Hypothalamus (tissue), 51 donors: ENCODE data around the gene PRSS33.

Source experiments
- DNase-seq, 51 donors: peaks; one replicate each; lab custom pipeline; 2025; lab: John Stamatoyannopoulos, UW

Gene PRSS33

DNA sequence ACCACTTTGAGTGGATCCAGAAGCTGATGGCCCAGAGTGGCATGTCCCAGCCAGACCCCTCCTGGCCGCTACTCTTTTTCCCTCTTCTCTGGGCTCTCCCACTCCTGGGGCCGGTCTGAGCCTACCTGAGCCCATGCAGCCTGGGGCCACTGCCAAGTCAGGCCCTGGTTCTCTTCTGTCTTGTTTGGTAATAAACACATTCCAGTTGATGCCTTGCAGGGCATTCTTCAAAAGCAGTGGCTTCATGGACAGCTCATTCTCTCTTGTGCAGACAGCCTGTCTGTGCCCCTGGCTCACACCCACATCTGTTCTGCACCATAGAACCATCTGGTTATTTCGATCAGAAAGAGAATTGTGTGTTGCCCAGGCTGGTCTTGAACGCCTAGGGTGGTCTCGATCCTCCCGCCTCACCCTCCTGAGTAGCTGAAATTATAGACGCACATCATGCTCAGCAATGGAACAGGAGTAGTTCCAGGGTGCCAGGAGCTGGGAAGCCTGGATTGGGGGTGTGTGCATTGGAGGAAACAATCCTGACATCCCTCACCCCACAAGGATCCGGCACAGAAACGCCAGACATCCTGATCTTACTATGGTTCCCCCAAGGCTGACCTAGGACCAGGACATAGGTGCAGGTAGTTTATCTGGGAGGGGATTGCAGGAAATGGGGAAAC lies 34.3 kb upstream of the PRSS33 start:
- no peak for DNase-seq

GRCh38 chr16:2820836-2821486 lies 33.6 kb upstream of the PRSS33 start:
- DNase-seq: no peak

DNA sequence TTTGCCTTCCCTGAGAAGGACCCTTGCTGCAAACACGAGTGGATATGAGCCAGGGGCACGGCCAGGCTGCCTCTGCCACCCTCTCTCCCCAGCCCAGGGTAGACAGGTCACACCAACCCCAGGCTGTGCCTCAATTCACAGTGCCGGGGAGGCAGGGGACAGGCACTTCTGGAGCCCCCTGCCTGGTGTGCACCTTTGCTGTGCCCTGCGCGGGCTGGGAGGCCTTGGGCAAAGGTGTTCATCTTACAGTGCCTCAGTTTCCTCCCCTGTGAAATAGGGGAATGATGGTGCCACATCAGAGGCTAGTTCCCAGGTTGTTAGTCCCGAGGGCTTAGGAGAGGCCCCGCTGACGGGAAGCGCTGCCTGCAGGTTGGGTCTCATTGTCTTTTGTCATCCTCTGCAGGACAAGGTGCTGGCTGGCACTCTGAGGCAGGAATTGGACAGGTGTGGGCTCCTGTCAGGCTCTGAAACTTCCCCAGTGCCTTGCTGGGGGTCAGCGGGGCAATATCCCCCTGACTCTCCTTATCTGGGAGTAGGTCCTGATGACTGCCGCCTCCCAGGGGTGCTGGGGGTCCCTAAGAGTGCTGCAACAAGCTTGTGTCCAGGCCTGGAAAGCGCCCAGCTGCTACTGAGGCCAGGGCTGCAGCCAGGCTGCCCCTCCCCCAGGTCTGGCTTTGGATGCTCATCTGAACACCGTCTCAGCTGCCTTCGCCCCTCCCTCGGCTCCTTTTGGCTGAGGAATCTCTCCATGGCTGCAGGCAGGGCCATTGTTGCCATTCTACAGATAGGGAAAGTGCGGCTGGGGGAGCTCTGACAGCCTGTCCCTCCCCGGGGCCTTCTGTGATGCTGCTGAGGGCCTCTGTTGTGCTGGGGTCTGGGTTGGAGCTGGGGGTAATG lies 32.8 kb upstream of the PRSS33 start:
- no peak for DNase-seq

DNA sequence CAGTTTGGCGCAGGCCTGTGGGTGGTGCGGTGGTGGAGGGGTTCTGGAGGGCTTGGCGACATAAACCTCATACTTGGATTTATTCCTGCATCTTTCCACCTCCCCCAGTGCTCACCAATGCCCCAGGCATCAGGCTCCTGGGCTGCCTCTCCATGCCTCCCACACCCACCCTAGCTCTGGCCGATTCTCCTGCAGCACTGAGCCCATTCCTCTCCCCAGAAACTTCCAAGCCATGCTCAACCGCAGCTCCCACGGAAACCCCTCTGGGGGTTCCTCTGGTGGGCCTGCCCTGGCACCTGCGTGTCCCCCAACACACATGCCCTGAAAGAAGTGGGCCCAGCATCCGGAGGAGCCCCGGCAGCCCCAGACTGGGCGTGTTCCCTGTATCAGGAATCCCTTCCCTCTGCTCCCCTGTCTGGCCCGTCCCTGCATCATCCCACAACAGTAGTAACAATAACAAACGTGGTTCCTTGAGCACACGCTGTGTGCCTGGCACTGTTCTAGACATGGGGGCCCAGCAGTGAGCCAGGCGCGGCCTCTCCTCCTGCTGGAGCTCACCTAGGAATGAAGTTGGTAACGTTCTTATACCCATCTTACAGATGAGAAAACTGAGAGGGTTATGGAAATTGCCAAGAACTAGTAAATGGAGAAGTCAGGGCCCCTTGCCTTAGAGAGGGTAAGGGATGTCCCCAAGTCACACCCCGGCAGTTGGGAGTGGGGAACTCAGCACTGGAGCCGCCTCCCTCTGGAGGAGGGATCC lies 32.0 kb upstream of the PRSS33 start:
- DNase-seq: no peak

DNA sequence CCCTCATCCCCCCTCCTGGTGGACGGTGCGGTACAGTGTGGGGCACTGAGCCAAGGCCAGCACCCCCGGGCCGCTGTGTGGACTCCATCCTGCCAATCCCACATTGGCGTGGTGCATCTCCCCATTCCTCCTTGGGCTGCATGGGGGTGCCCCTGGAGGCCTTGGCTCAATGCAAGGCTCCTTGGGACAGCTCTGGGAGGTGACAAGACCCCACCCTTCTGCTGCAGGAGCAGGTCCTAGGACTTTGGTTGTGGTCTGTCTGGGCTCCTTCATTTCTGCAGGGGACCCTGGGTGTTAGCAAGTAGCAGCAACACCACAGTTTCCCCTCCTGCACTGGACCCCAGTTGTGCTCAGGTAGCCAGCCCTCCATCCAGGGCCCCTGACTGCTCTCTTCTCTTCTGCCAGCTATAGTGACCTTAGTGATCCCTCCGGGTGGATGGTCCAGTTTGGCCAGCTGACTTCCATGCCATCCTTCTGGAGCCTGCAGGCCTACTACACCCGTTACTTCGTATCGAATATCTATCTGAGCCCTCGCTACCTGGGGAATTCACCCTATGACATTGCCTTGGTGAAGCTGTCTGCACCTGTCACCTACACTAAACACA lies 31.0 kb upstream of the PRSS33 start:
- DNase-seq: no peak

GRCh38 chr16:2817340-2818271 lies 30.2 kb upstream of the PRSS33 start:
- no peak for DNase-seq

DNA sequence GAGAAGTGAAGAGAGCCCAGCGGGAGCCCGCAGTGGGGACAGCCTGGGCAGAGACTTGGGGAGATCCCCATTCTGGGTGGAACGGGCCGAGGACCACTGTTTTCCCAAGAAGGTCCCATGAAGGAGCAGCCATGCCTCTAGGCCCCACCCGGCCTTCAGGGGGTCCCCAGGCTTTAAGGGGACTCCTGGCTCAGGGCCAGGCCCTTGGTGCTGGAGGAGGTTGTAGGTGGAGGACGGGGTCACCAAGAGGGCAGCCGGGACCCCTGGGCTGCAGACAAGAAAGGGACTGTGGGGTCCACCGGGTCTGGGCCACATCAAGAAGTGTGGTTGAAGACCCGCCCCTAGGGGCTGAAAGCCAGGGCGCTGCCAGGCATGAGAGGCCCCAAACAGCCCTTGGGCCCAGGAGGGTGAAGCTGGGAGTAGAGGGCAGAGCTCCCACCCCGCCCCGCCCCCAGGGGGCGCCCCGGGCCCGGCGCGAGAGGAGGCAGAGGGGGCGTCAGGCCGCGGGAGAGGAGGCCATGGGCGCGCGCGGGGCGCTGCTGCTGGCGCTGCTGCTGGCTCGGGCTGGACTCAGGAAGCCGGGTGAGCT lies 29.5 kb upstream of the PRSS33 start, which contains the start of gene PRSS21:
Gene PRSS21 (plus strand): TSS at position 487 of the 589 bp plus-strand sequence. CDS start 32 bp downstream, at position 519.
- DNase-seq: no peak

DNA sequence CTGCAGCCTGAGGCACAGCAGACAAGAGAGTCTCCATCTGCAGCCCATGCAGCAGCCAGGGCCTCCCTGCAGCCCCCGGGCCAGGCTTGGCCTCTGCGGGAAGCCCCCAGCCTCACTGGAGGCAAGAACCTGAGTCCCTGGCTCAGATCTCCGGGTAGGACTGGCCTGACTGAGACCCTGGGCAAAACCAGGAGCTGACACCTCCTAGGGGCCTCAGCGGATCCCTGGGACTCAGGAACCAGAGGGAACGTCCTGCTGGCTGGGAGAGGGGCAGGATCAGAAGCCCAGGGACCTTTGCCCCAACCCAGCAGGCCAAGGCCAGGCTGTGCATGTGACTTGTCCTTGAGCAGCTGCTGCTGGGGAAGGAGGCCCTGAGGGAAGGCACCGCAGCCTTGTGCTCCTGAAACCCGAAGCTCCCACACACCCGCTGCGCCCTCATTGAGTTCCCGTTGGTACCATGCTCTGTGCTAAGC lies 28.0 kb upstream of the PRSS33 start:
- no peak for DNase-seq

GRCh38 chr16:2814551-2815298 lies 27.4 kb upstream of the PRSS33 start:
- no peak for DNase-seq

DNA sequence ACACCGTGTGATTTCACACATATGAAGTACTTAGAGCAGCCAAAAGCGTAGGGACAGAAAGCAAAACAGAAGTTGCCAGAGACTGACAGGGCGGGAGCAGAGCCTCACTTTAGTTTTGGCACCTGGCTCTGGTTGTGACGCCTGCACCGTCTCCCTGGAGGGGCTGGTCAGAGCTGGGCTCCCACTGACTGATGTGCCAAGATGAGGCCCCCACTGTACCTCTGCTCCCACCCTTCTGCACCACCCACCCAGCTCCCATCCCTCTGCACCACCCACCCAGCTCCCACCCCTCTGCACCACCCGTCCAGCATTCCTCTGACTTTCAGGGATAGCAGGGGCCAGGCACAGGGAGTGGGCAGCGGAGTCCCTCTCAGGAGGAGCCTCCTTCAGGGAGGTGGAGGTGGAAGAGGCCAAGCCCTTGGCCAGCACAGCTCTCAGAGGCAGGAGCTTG lies 26.4 kb upstream of the PRSS33 start:
- no peak for DNase-seq

- DNase-seq: no peak
These were observed 24.5 kb upstream of the PRSS33 start for GRCh38 chr16:2811703-2812471.

GRCh38 chr16:2810651-2811050 lies 23.3 kb upstream of the PRSS33 start:
- no peak for DNase-seq

DNA sequence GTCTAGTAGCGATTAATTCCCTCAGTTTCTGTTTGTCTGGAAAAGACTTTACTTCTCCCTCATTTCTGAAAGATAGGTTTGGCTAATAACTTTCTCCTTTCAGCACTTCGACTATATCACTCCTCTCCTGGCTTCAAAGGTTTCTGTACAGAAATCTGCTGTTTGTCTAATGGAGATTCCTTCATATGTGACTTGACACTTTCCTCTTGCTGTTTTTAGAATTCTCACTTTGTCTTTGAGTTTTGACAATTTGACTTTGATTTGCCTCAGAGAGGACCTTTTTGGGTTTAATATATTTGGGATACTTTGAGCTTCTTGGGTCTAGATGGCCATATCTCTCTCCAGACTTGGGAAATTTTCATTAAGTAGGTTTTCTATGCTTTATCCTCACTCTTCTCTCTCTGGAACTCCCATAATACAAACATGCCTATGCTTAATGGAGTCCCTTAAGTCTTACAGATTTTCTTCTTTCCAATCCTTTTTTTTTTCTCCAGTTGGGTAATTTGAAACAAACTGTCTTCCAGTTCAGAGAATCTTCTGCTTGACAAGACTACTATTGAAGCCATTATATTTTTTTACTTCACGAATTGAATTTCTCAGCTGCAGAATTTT lies 21.9 kb upstream of the PRSS33 start:
- DNase-seq: no peak

DNA sequence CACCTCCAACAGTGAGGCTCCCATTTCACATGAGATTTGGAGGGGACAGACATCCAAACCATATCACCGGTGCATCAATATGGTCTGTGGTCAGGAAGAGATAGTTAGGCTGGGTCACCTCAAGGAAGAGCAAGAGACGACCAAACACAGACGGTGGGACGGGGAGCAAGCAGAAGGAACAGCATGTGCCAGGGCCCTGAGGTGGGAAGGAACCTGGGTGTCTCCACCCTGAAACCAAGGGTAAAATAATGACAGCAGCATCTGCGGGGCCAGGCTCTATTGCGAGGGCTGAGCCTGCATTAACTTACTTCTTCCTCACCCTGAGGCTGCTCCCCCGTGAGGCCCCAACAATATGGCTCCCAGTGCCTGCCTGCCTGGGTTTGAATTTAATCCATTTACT lies 20.8 kb upstream of the PRSS33 start:
- no peak for DNase-seq

DNA sequence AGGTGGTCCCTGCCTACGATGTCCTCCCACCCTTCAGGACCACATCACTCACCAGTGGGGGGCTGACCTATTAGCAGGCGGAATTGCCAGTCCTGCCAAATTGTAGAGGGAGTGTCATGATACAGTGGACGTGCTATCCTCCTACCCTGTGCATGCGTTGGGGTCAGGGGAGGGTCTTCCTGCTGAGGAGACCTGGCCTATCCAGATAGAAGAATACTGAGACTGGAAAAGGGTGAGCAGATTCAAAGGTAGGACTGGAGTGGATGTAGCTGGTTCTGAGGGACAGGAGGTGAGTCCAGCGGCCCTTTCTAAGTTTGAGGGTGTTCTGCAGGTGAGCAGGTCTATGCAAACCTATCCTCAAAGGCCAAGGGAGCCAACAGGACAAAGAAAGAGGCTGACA lies 18.9 kb upstream of the PRSS33 start:
- DNase-seq: no peak

- no peak for DNase-seq
These were observed 17.4 kb upstream of the PRSS33 start for GRCh38 chr16:2804728-2805127.
